HepG2 (cell line): ENCODE data around the gene SH3D21. TPM values are rescaled to one million over a fixed set of nuclear protein-coding genes. Genes with fewer than 3 reads are reported as not detected.

ENCODE experiments used
- ATRX ChIP-seq: sonication (generic); formaldehyde crosslinking; IDR thresholded peaks from 2 replicates; pipeline ENCODE4 v1.4.0; 2020; ENCODE audit warnings: missing genetic modification reagents, borderline replicate concordance
- MIXL1 ChIP-seq: IDR thresholded peaks from 2 replicates; pipeline ENCODE4 v1.6.1; 2016
- RBM22 ChIP-seq: fragments of 200-400 bp; formaldehyde crosslinking; optimal IDR thresholded peaks from 2 replicates; pipeline ENCODE3; 2017; ENCODE audit warnings: mild to moderate bottlenecking, low read length, moderate library complexity
- SAP130 ChIP-seq: IDR thresholded peaks from 2 replicates; pipeline ENCODE4 v1.6.1; 2016; ENCODE audit warnings: low read depth
- STAG1 ChIP-seq: sonication (generic); formaldehyde crosslinking; IDR thresholded peaks from 2 replicates; pipeline ENCODE4 v1.4.0; 2020; ENCODE audit warnings: missing genetic modification reagents
- polyA plus RNA-seq, 8 experiments: library from polyadenylated mRNA; depleted of rRNA in 3 of 8; stranded (reverse) in 7 of 8; unstranded in 1 of 8; fragments of >200 nt; fragmentation: Illumina TruSeq in 4 of 8; extraction: Trizol in 4 of 8; gene quantifications; 2 replicates each; pipeline versions ENCODE4 v1.2.1 to v1.2.3, GENCODE V29; 2011 to 2016; ENCODE audit warnings: low read depth in 4 of 8, missing spikeins in 1 of 8, mixed read lengths in 1 of 8; ENCODE audit not compliant: insufficient read depth in 1 of 8
- total RNA-seq, 5 experiments: library from RNA; depleted of rRNA; stranded (reverse); fragments of >200 nt; fragmentation: Illumina TruSeq; extraction: Trizol; gene quantifications; 2 replicates each; pipeline ENCODE4 v1.2.3, GENCODE V29; 2016; ENCODE audit warnings: low read depth in 1 of 5
- TF ChIP-seq, protein P1 (sequence below): IDR thresholded peaks from 2 replicates; pipeline ENCODE4 v1.4.0; 2020; ENCODE audit warnings: mild to moderate bottlenecking, missing genetic modification reagents
- TF ChIP-seq, protein P2 (sequence below): IDR thresholded peaks from 2 replicates; pipeline ENCODE4 v1.6.1; 2016; ENCODE audit warnings: mild to moderate bottlenecking
- TF ChIP-seq, protein P3 (sequence below): sonication (generic); formaldehyde crosslinking; IDR thresholded peaks from 2 replicates; pipeline ENCODE4 v1.5.0; 2020; ENCODE audit warnings: mild to moderate bottlenecking, missing genetic modification reagents, moderate library complexity
- TF ChIP-seq, protein P4 (sequence below): sonication (generic); formaldehyde crosslinking; IDR thresholded peaks from 2 replicates; pipeline ENCODE4 v1.4.0; 2020; ENCODE audit warnings: missing genetic modification reagents

SH3D21 gene
- total and polyA plus RNA-seq, 2 of the 13 experiments (the other 11 are each of a cell fraction or from before 2014, with no cell fraction given) = 5.1 to 8.6 TPM

DNA sequence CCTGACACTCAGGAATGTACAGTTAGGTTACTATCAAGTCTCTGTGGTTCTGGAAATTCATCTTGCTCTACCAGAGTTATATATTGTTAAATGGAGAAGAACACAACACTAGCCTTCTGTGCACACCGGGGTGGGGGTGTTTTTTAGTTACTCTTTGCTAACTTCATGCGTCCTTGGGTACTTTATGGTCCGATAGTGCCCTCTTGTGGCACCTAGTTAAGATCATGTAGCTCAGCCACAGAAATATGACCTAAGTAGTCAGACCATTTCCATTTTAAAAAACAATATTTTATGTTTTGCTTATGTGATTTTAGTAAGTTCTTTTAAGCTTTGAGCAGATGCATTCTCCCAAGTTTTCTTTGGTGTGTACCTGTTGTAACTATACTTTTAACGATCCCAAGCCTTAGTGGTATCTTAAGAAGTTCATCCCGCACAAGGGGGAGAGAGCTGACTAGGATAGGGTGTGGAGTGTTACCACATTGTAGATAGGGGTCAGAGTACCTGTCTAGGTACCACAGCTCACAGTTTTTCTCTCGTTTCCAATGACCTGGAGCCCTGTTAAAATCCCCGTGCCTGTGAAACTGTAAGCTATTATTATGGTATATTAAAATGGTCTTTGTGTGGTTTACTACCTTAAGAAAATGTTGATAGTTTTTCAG lies 20.6 kb upstream of the SH3D21 start (continued):
- TF ChIP-seq, protein P1, sequence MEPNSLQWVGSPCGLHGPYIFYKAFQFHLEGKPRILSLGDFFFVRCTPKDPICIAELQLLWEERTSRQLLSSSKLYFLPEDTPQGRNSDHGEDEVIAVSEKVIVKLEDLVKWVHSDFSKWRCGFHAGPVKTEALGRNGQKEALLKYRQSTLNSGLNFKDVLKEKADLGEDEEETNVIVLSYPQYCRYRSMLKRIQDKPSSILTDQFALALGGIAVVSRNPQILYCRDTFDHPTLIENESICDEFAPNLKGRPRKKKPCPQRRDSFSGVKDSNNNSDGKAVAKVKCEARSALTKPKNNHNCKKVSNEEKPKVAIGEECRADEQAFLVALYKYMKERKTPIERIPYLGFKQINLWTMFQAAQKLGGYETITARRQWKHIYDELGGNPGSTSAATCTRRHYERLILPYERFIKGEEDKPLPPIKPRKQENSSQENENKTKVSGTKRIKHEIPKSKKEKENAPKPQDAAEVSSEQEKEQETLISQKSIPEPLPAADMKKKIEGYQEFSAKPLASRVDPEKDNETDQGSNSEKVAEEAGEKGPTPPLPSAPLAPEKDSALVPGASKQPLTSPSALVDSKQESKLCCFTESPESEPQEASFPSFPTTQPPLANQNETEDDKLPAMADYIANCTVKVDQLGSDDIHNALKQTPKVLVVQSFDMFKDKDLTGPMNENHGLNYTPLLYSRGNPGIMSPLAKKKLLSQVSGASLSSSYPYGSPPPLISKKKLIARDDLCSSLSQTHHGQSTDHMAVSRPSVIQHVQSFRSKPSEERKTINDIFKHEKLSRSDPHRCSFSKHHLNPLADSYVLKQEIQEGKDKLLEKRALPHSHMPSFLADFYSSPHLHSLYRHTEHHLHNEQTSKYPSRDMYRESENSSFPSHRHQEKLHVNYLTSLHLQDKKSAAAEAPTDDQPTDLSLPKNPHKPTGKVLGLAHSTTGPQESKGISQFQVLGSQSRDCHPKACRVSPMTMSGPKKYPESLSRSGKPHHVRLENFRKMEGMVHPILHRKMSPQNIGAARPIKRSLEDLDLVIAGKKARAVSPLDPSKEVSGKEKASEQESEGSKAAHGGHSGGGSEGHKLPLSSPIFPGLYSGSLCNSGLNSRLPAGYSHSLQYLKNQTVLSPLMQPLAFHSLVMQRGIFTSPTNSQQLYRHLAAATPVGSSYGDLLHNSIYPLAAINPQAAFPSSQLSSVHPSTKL = 0 out of 2 replicates have a peak, but pooled peaks have one; percentile 11
- peak; percentile 28 for TF ChIP-seq RBM22
- peak; percentile 83 for TF ChIP-seq STAG1
- peak; percentile 62; the same call in 1 of the 2 replicates for TF ChIP-seq MIXL1 (CRISPR knock-in tag)
- no peak for TF ChIP-seq ATRX
- TF ChIP-seq, protein P2, sequence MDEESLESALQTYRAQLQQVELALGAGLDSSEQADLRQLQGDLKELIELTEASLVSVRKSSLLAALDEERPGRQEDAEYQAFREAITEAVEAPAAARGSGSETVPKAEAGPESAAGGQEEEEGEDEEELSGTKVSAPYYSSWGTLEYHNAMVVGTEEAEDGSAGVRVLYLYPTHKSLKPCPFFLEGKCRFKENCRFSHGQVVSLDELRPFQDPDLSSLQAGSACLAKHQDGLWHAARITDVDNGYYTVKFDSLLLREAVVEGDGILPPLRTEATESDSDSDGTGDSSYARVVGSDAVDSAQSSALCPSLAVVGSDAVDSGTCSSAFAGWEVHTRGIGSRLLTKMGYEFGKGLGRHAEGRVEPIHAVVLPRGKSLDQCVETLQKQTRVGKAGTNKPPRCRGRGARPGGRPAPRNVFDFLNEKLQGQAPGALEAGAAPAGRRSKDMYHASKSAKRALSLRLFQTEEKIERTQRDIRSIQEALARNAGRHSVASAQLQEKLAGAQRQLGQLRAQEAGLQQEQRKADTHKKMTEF (CRISPR knock-in tag) = 0 out of 2 replicates have a peak, but pooled peaks have one; percentile 17
- TF ChIP-seq, protein P3, sequence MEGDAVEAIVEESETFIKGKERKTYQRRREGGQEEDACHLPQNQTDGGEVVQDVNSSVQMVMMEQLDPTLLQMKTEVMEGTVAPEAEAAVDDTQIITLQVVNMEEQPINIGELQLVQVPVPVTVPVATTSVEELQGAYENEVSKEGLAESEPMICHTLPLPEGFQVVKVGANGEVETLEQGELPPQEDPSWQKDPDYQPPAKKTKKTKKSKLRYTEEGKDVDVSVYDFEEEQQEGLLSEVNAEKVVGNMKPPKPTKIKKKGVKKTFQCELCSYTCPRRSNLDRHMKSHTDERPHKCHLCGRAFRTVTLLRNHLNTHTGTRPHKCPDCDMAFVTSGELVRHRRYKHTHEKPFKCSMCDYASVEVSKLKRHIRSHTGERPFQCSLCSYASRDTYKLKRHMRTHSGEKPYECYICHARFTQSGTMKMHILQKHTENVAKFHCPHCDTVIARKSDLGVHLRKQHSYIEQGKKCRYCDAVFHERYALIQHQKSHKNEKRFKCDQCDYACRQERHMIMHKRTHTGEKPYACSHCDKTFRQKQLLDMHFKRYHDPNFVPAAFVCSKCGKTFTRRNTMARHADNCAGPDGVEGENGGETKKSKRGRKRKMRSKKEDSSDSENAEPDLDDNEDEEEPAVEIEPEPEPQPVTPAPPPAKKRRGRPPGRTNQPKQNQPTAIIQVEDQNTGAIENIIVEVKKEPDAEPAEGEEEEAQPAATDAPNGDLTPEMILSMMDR (CRISPR knock-in tag) = peak; percentile 80
- TF ChIP-seq SAP130 (CRISPR knock-in tag) = peak; percentile 43; the same call in 1 of the 2 replicates
- TF ChIP-seq, protein P4, sequence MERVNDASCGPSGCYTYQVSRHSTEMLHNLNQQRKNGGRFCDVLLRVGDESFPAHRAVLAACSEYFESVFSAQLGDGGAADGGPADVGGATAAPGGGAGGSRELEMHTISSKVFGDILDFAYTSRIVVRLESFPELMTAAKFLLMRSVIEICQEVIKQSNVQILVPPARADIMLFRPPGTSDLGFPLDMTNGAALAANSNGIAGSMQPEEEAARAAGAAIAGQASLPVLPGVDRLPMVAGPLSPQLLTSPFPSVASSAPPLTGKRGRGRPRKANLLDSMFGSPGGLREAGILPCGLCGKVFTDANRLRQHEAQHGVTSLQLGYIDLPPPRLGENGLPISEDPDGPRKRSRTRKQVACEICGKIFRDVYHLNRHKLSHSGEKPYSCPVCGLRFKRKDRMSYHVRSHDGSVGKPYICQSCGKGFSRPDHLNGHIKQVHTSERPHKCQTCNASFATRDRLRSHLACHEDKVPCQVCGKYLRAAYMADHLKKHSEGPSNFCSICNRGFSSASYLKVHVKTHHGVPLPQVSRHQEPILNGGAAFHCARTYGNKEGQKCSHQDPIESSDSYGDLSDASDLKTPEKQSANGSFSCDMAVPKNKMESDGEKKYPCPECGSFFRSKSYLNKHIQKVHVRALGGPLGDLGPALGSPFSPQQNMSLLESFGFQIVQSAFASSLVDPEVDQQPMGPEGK = 0 out of 2 replicates have a peak, but pooled peaks have one; percentile 23
